A549 (cell line): ENCODE data around the gene TMSB10. TPM values are rescaled to one million over a fixed set of nuclear protein-coding genes. Genes with fewer than 3 reads are reported as not detected.

Experiments
- ATAC-seq, 2 experiments: fragments of 200-7000 bp in 1 of 2; fragments of >200 bp in 1 of 2; cut with Nextera tagmentation in 1 of 2; cut with Tn5 transposase in 1 of 2; 3 replicates each; pipeline versions ENCODE4 v1.8.0 to v1.9.1; 2018 to 2020; ENCODE audit warnings: mild to moderate bottlenecking in 1 of 2, moderate library complexity in 1 of 2
- CTCF ChIA-PET: fragments of 300-600 bp; sonication (Branson Sonifier 250); formaldehyde crosslinking; extraction: SDS; loops from one replicate; lab custom pipeline; 2021; ENCODE audit warnings: antibody characterized with exemption, inconsistent platforms; lab: Yijun Ruan, JAX
- POLR2A ChIA-PET: fragments of 350-600 bp; formaldehyde crosslinking; extraction: SDS; loops from one replicate; lab custom pipeline; 2021; ENCODE audit warnings: antibody characterized with exemption, inconsistent platforms; lab: Yijun Ruan, JAX
- DNase-seq, 2 experiments: peaks; one replicate each; pipeline versions ENCODE4 v3.0.0 to v3.0.0-alpha.2; 2011 to 2016; ENCODE audit warnings: low read depth in 1 of 2, low spot score in 1 of 2
- FAIRE-seq: peaks from 2 replicates; lab custom pipeline; 2011; peaks lifted over from hg19 to GRCh38; lab: Jason Lieb, UNC
- H3K27ac ChIP-seq, 2 experiments: fragments of >200 bp; sonication (Bioruptor Twin); formaldehyde crosslinking; 3 replicates each; pipeline ENCODE4 v1.5.1; 2016 to 2017
- H3K4me1 ChIP-seq: fragments of >200 bp; sonication (Bioruptor Twin); formaldehyde crosslinking; 3 replicates; pipeline ENCODE4 v1.6.1; 2016
- H3K4me2 ChIP-seq: fragments of >200 bp; sonication (Bioruptor Twin); formaldehyde crosslinking; 3 replicates; pipeline ENCODE4 v1.6.1; 2016
- H3K4me3 ChIP-seq: fragments of >200 bp; sonication (Bioruptor Twin); formaldehyde crosslinking; 3 replicates; pipeline ENCODE4 v1.5.1; 2016
- H3K9me3 ChIP-seq: fragments of >200 bp; sonication (Bioruptor Twin); formaldehyde crosslinking; 3 replicates; pipeline ENCODE4 v1.6.1; 2016
- BCL3 ChIP-seq: fragments of >200 bp; sonication (Bioruptor Twin); formaldehyde crosslinking; IDR thresholded peaks from 3 replicates; pipeline ENCODE4 v1.6.1; 2016
- CBX2 ChIP-seq: fragments of 200-600 bp; sonication (generic); IDR thresholded peaks from 2 replicates; pipeline ENCODE4 v1.6.1; 2016; ENCODE audit warnings: low read depth, mild to moderate bottlenecking, borderline replicate concordance
- CHD2 ChIP-seq: fragments of 150-350 bp; IDR thresholded peaks from 2 replicates; pipeline ENCODE4 v1.6.1; 2014; ENCODE audit warnings: low read length; ENCODE audit not compliant: partially characterized antibody
- EP300 ChIP-seq, 2 experiments: fragments of >200 bp; sonication (Bioruptor Twin); formaldehyde crosslinking; IDR thresholded peaks; 2 replicates in 1 of 2; 3 replicates in 1 of 2; pipeline ENCODE4 v1.6.1; 2016 to 2017
- ESRRA ChIP-seq: fragments of 150-350 bp; IDR thresholded peaks from 2 replicates; pipeline ENCODE4 v1.6.1; 2014; ENCODE audit warnings: mild to moderate bottlenecking, low read length, borderline replicate concordance
- FOSL2 ChIP-seq, 2 experiments: fragments of 450-650 bp in 1 of 2; fragments of >200 bp in 1 of 2; sonication (Bioruptor Twin) in 1 of 2; formaldehyde crosslinking; IDR thresholded peaks; 2 replicates each; pipeline versions ENCODE4 v1.5.0 to v1.6.1; 2016 to 2020; ENCODE audit warnings: mild to moderate bottlenecking in 1 of 2, moderate library complexity in 1 of 2
- FOXS1 ChIP-seq: fragments of 250-450 bp; sonication (Bioruptor Pico); IDR thresholded peaks from 2 replicates; pipeline ENCODE4 v1.5.0; 2020; ENCODE audit warnings: mild to moderate bottlenecking, moderate library complexity
- HOXB13 ChIP-seq: fragments of 250-450 bp; sonication (Bioruptor Pico); IDR thresholded peaks from 2 replicates; pipeline ENCODE4 v1.5.0; 2020; ENCODE audit warnings: low read depth, mild to moderate bottlenecking, moderate library complexity
- JUNB ChIP-seq: fragments of >200 bp; sonication (Bioruptor Twin); formaldehyde crosslinking; IDR thresholded peaks from 2 replicates; pipeline ENCODE4 v1.6.1; 2016
- KDM1A ChIP-seq: fragments of 200-600 bp; sonication (generic); IDR thresholded peaks from 2 replicates; pipeline ENCODE4 v1.6.1; 2016; ENCODE audit warnings: low read depth, mild to moderate bottlenecking
- MAFK ChIP-seq: fragments of 450-650 bp; IDR thresholded peaks from 2 replicates; pipeline ENCODE4 v1.6.1; 2014; ENCODE audit not compliant: partially characterized antibody
- MAZ ChIP-seq: fragments of 150-350 bp; IDR thresholded peaks from 2 replicates; pipeline ENCODE4 v1.6.1; 2014; ENCODE audit warnings: antibody characterized with exemption, low read depth, low read length, borderline replicate concordance
- NPAS2 ChIP-seq: fragments of 250-450 bp; sonication (Bioruptor Pico); IDR thresholded peaks from 2 replicates; pipeline ENCODE4 v1.8.0; 2022; ENCODE audit warnings: mild to moderate bottlenecking, moderate library complexity, borderline replicate concordance
- RAD21 ChIP-seq, 2 experiments: fragments of >200 bp in 1 of 2; sonication (Bioruptor Twin) in 1 of 2; formaldehyde crosslinking in 1 of 2; IDR thresholded peaks in 1 of 2; conservative IDR thresholded peaks in 1 of 2; 2 replicates in 1 of 2; 3 replicates in 1 of 2; pipeline ENCODE4 v1.6.1; 2012 to 2018; ENCODE audit warnings: inconsistent platforms in 1 of 2
- RARB ChIP-seq: fragments of 250-450 bp; sonication (Bioruptor Pico); IDR thresholded peaks from 2 replicates; pipeline ENCODE4 v1.8.0; 2021; ENCODE audit warnings: mild to moderate bottlenecking, moderate library complexity
- TFCP2L1 ChIP-seq: fragments of 250-450 bp; sonication (Bioruptor Pico); IDR thresholded peaks from 2 replicates; pipeline ENCODE4 v1.5.0; 2021; ENCODE audit warnings: mild to moderate bottlenecking
- TP53 ChIP-seq: fragments of 250-450 bp; sonication (Bioruptor Pico); IDR thresholded peaks from 2 replicates; pipeline ENCODE4 v1.5.0; 2021; ENCODE audit warnings: mild to moderate bottlenecking, moderate library complexity
- WGBS: methylation state at CpG from one replicate; pipeline ENCODE4 v1.1.6; 2017; ENCODE audit errors: missing lambda C conversion rate; 5-methylcytosine and 5-hydroxymethylcytosine counted together
- polyA plus RNA-seq, 4 experiments: library from polyadenylated mRNA; depleted of rRNA in 3 of 4; stranded (reverse); fragments of >200 nt; fragmentation: RNase III in 1 of 4; extraction: RNeasy Plus Mini Kit Qiagen cat#74134 plus additional on column Dnase treatment in 1 of 4; gene quantifications; 2 replicates in 3 of 4; 3 replicates in 1 of 4; pipeline ENCODE4 v1.2.3, GENCODE V29; 2011 to 2017
- TF ChIP-seq, protein P1 (sequence below): fragments of 450-650 bp; IDR thresholded peaks from 2 replicates; pipeline ENCODE4 v1.6.1; 2014; ENCODE audit warnings: antibody characterized with exemption
- TF ChIP-seq, protein P2 (sequence below): fragments of 250-450 bp; sonication (Bioruptor Pico); IDR thresholded peaks from 2 replicates; pipeline ENCODE4 v1.5.0; 2021; ENCODE audit warnings: mild to moderate bottlenecking, moderate library complexity, borderline replicate concordance
- TF ChIP-seq, protein P3 (sequence below): fragments of 250-450 bp; sonication (Bioruptor Pico); IDR thresholded peaks from 2 replicates; pipeline ENCODE4 v1.5.0; 2020; ENCODE audit warnings: low read depth, mild to moderate bottlenecking, moderate library complexity

The TMSB10 gene
- polyA plus RNA-seq, 2 of the 4 experiments (the other 2 are of a cell fraction), result 3,109 to 7,015 TPM

GRCh38 chr2:84884449-84884848 is 21.0 kb upstream of the TMSB10 start:
- no peaks in the 10 kb centered on the region for H3K9me3 ChIP-seq
- TF ChIP-seq MAZ (no peak), BCL3 (no peak), TP53 (no peak), RARB (CRISPR knock-in tag) (no peak), KDM1A (no peak), MAFK (no peak), CBX2 (no peak), JUNB (no peak), TFCP2L1 (CRISPR knock-in tag) (no peak), HOXB13 (CRISPR knock-in tag) (no peak), NPAS2 (no peak), RAD21 (conservative IDR thresholded peaks at IDR 0.05 in 1 of 2, IDR thresholded peaks at IDR 0.05 in 1 of 2) (no peak)
- TF ChIP-seq, protein P1, sequence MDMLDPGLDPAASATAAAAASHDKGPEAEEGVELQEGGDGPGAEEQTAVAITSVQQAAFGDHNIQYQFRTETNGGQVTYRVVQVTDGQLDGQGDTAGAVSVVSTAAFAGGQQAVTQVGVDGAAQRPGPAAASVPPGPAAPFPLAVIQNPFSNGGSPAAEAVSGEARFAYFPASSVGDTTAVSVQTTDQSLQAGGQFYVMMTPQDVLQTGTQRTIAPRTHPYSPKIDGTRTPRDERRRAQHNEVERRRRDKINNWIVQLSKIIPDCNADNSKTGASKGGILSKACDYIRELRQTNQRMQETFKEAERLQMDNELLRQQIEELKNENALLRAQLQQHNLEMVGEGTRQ, result no peak
- TF ChIP-seq, protein P2, sequence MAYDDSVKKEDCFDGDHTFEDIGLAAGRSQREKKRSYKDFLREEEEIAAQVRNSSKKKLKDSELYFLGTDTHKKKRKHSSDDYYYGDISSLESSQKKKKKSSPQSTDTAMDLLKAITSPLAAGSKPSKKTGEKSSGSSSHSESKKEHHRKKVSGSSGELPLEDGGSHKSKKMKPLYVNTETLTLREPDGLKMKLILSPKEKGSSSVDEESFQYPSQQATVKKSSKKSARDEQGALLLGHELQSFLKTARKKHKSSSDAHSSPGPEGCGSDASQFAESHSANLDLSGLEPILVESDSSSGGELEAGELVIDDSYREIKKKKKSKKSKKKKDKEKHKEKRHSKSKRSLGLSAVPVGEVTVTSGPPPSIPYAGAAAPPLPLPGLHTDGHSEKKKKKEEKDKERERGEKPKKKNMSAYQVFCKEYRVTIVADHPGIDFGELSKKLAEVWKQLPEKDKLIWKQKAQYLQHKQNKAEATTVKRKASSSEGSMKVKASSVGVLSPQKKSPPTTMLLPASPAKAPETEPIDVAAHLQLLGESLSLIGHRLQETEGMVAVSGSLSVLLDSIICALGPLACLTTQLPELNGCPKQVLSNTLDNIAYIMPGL, result no peak
- TF ChIP-seq, protein P3, sequence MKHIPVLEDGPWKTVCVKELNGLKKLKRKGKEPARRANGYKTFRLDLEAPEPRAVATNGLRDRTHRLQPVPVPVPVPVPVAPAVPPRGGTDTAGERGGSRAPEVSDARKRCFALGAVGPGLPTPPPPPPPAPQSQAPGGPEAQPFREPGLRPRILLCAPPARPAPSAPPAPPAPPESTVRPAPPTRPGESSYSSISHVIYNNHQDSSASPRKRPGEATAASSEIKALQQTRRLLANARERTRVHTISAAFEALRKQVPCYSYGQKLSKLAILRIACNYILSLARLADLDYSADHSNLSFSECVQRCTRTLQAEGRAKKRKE (CRISPR knock-in tag), result no peak
- TF ChIP-seq, all 56 proteins: peak for 0
- ChIA-PET POLR2A (no interaction called here), CTCF (interaction anchor here (1.6 to 6.9 kb wide), 3 partner anchors 14 to 387 kb away, joined by 3 to 41 read pairs (median 4); no protein-coding TSS in a partner anchor)
- no peak overlapping the region for H3K27ac ChIP-seq
- H3K4me2 ChIP-seq, result no peak overlapping the region
- ATAC-seq, result no peak
- FAIRE-seq, result no peak
- no peak overlapping the region for H3K4me3 ChIP-seq
- H3K4me1 ChIP-seq, result peaks cover 7% of the 10 kb centered on the region
- no peak for DNase-seq

DNA sequence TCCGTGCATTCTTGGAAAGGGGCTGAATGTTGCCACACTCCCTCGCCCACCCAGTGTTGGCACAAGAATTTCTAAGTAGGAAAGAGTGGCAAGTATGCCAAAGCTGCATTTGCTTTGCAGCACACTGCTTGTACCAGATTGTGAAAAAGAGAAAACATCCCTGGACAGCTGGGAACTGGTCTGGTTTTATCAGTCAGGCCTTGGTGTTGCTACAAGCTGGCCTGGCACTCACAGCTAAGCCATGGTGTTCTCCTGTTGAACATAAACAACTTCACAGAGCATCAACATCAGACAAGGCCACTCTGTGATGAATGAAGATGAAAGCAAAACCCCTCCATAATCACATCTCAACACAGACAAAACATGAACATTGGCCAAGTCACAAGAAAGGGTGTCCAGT is 20.3 kb upstream of the TMSB10 start:
- H3K4me2 ChIP-seq, result no peak overlapping the region
- DNase-seq, result no peak
- no peak for FAIRE-seq
- H3K4me3 ChIP-seq, result no peak overlapping the region
- H3K4me1 ChIP-seq, result peaks cover 7% of the 10 kb centered on the region
- no peak overlapping the region for H3K27ac ChIP-seq
- CTCF ChIA-PET, result interaction anchor here (1.0 to 6.9 kb wide), 5 partner anchors 13 to 388 kb away, joined by 3 to 41 read pairs (median 4); no protein-coding TSS in a partner anchor
- POLR2A ChIA-PET, result no interaction called here
- WGBS, result 81% methylated on average over 2 of the region's 2 CpGs
- H3K9me3 ChIP-seq, result no peaks in the 10 kb centered on the region
- ATAC-seq, result no peak
- TF ChIP-seq ESRRA (no peak), HOXB13 (CRISPR knock-in tag) (no peak), RARB (CRISPR knock-in tag) (no peak), CHD2 (no peak), FOXS1 (CRISPR knock-in tag) (no peak), FOSL2 (IDR thresholded peaks at IDR 0.05) (no peak), FOSL2 (CRISPR knock-in tag; IDR thresholded peaks at IDR 0.05) (no peak), NPAS2 (no peak), EP300 (IDR thresholded peaks at IDR 0.05) (no peak)
- TF ChIP-seq, protein P3 (CRISPR knock-in tag), result no peak
